ENCODE measurements around the gene CLSTN2. TPM values are rescaled to one million over a fixed set of nuclear protein-coding genes. Genes with fewer than 3 reads are reported as not detected.

The CLSTN2 gene
- total and polyA plus RNA-seq, 3 donors from 2014 or later: 3.1 to 5.7 (median 3.8) TPM

GRCh38 chr3:140276703-140277102, 341.7 kb downstream of the CLSTN2 start:
- H3K27me3 ChIP-seq: no peaks in the 10 kb centered on the region
- H3K9me3 ChIP-seq: no peaks in the 10 kb centered on the region
- TF ChIP-seq POLR2A (IDR thresholded peaks at IDR 0.05) (no peak), CTCF (IDR thresholded peaks at IDR 0.05) (peak in 1 of 3 experiments; percentile 7)
- H3K36me3 ChIP-seq (ENCODE audit: low read depth, missing control alignments): no peaks in the 10 kb centered on the region
- no peak overlapping the region for H3K27ac ChIP-seq
- intact Hi-C loops (cut with DNase I; ENCODE audit: low total_unique reads): no loop called here
- no peaks in the 10 kb centered on the region for H3K4me1 ChIP-seq
- WGBS, 2 donors: 80 to 82% methylated on average over 2 to 3 of the region's 3 CpGs
- DNase-seq: peak; percentile 45
- H3K4me3 ChIP-seq: no peak overlapping the region

- intact Hi-C loops (cut with DNase I; ENCODE audit: low total_unique reads): no loop called here
- Histone ChIP-seq H3K4me1 (no peaks in the 10 kb centered on the region), H3K36me3 (ENCODE audit: low read depth, missing control alignments) (no peaks in the 10 kb centered on the region), H3K9me3 (no peaks in the 10 kb centered on the region), H3K27ac (no peak overlapping the region), H3K4me3 (no peak overlapping the region), H3K27me3 (no peaks in the 10 kb centered on the region)
- DNase-seq: no peak
- 84 to 93% methylated on average over 4 of the region's 4 CpGs for WGBS, 2 donors
- TF ChIP-seq POLR2A (IDR thresholded peaks at IDR 0.05): no peak
- no peak for TF ChIP-seq CTCF (IDR thresholded peaks at IDR 0.05)
These were observed 342.9 kb downstream of the CLSTN2 start for GRCh38 chr3:140277886-140278285.

- no peak for DNase-seq
- no peak for TF ChIP-seq POLR2A (IDR thresholded peaks at IDR 0.05)
- Histone ChIP-seq H3K27ac (no peak overlapping the region), H3K27me3 (no peaks in the 10 kb centered on the region), H3K4me3 (no peak overlapping the region), H3K4me1 (no peaks in the 10 kb centered on the region), H3K9me3 (no peaks in the 10 kb centered on the region), H3K36me3 (ENCODE audit: low read depth, missing control alignments) (no peaks in the 10 kb centered on the region)
- intact Hi-C loops (cut with DNase I; ENCODE audit: low total_unique reads): no loop called here
- WGBS, 2 donors: 96 to 97% methylated on average over 3 of the region's 3 CpGs
These were observed 349.4 kb downstream of the CLSTN2 start for GRCh38 chr3:140284372-140284771.

DNA sequence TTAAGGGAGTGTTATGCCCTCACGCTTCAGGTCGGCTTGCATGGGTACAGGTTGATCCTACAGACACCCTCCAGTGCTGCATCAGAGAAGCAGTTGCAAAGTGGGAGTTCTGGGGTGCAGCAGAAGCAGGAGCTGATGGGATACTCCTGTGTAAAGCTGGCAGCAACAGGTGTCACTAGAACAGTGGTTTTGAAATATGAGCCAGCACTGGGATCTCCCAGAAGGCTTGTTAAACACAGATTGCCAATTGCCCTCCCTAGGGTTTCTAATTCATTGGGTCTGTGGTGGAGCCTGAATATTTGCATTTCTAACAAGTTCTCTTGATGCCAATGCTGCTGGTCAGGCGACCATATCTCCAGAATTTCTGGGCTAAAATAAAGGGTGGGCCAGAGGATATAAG, 350.4 kb downstream of the CLSTN2 start:
- H3K27me3 ChIP-seq: no peaks in the 10 kb centered on the region
- 30 to 49% methylated on average over 3 of the region's 3 CpGs for WGBS, 2 donors
- intact Hi-C loops (cut with DNase I; ENCODE audit: low total_unique reads): no loop called here
- H3K9me3 ChIP-seq: no peaks in the 10 kb centered on the region
- no peaks in the 10 kb centered on the region for H3K4me1 ChIP-seq
- no peak for DNase-seq
- H3K4me3 ChIP-seq: no peak overlapping the region
- no peak for TF ChIP-seq CTCF (IDR thresholded peaks at IDR 0.05)
- no peak for TF ChIP-seq POLR2A (IDR thresholded peaks at IDR 0.05)
- H3K36me3 ChIP-seq (ENCODE audit: low read depth, missing control alignments): no peaks in the 10 kb centered on the region
- H3K27ac ChIP-seq: no peak overlapping the region

GRCh38 chr3:140288595-140288994, 353.6 kb downstream of the CLSTN2 start:
- Histone ChIP-seq H3K27ac (no peak overlapping the region), H3K27me3 (no peaks in the 10 kb centered on the region), H3K9me3 (no peaks in the 10 kb centered on the region), H3K4me1 (peaks cover 7% of the 10 kb centered on the region), H3K4me3 (no peak overlapping the region), H3K36me3 (ENCODE audit: low read depth, missing control alignments) (no peaks in the 10 kb centered on the region)
- 85 to 94% methylated on average over 1 of the region's 1 CpG for WGBS, 2 donors
- TF ChIP-seq CTCF (IDR thresholded peaks at IDR 0.05) (no peak), POLR2A (IDR thresholded peaks at IDR 0.05) (no peak)
- intact Hi-C loops (cut with DNase I; ENCODE audit: low total_unique reads): no loop called here
- no peak for DNase-seq
